GM19025 (cell line): Measurements from ENCODE around the gene MGAT4A.
"Not testable (repeated sequence)": the region's sequence is repeated elsewhere in the genome, so short reads cannot be mapped to it uniquely, and the experiment has no call there.

Experiments used
- ATAC-seq: cut with Tn5 transposase; IDR thresholded peaks from one replicate; pipeline ENCODE4 v1.9.1; 2021; ENCODE audit warnings: mild to moderate bottlenecking, low read depth, moderate library complexity; ENCODE audit not compliant: unreplicated experiment

The MGAT4A gene

GRCh38 chr2:98669675-98670074 is 61.3 kb downstream of the MGAT4A start:
- ATAC-seq = no peak

GRCh38 chr2:98665677-98666076 is 65.3 kb downstream of the MGAT4A start:
- ATAC-seq = no peak

- ATAC-seq = no peak
Observed at GRCh38 chr2:98664323-98664722, 66.6 kb downstream of the MGAT4A start.

GRCh38 chr2:98663511-98664090 is 67.3 kb downstream of the MGAT4A start:
- ATAC-seq = no peak

- not testable (repeated sequence) for ATAC-seq
Observed at GRCh38 chr2:98659491-98659840, 71.5 kb downstream of the MGAT4A start.

- ATAC-seq = no peak
Observed at GRCh38 chr2:98658816-98659490, 72.0 kb downstream of the MGAT4A start.

GRCh38 chr2:98656800-98657199 is 74.1 kb downstream of the MGAT4A start:
- ATAC-seq = no peak

- no peak for ATAC-seq
Observed at GRCh38 chr2:98654699-98655495, 76.0 kb downstream of the MGAT4A start.

GRCh38 chr2:98650998-98651397 is 79.9 kb downstream of the MGAT4A start:
- no peak for ATAC-seq

- no peak for ATAC-seq
Observed at GRCh38 chr2:98649992-98650375, 80.9 kb downstream of the MGAT4A start.

GRCh38 chr2:98649135-98649991 is 81.6 kb downstream of the MGAT4A start:
- peak; percentile 55 for ATAC-seq

GRCh38 chr2:98648451-98648850 is 82.5 kb downstream of the MGAT4A start:
- no peak for ATAC-seq

- ATAC-seq = no peak
Observed at GRCh38 chr2:98647636-98648035, 83.3 kb downstream of the MGAT4A start.

GRCh38 chr2:98643496-98644100 is 87.3 kb downstream of the MGAT4A start:
- no peak for ATAC-seq

- ATAC-seq = no peak
Observed at GRCh38 chr2:98637401-98638147, 93.4 kb downstream of the MGAT4A start.

- ATAC-seq = no peak
Observed at GRCh38 chr2:98634406-98635092, 96.4 kb downstream of the MGAT4A start.

GRCh38 chr2:98632351-98632750 is 98.6 kb downstream of the MGAT4A start:
- no peak for ATAC-seq

- no peak for ATAC-seq
Observed at GRCh38 chr2:98623657-98624056, 107.3 kb downstream of the MGAT4A start.

GRCh38 chr2:98617149-98617548 is 113.8 kb downstream of the MGAT4A start:
- no peak for ATAC-seq
